T-cell (primary cell): Measurements from ENCODE around the gene HEY2. TPM values are rescaled to one million over a fixed set of nuclear protein-coding genes. Genes with fewer than 3 reads are reported as not detected.

Experiments
- ATAC-seq, 4 experiments: fragments of 200-7000 bp in 3 of 4; fragments of 150-1000 bp in 1 of 4; cut with Tn5 transposase; replicated peaks in 1 of 4; 1 replicate in 3 of 4; 2 replicates in 1 of 4; pipeline ENCODE4 v1.10.0; 2021; ENCODE audit warnings: moderate library complexity in 3 of 4, mild to moderate bottlenecking in 2 of 4, moderate number of reproducible peaks in 1 of 4
- CTCF ChIA-PET, 2 donors: fragments of 300-600 bp; sonication (Branson Sonifier 250); formaldehyde crosslinking; loops; one replicate each; lab custom pipeline; 2022; ENCODE audit warnings: antibody characterized with exemption in 2 of 2; lab: Charles Lee
- POLR2A ChIA-PET, 2 donors: fragments of 300-600 bp; sonication (Branson Sonifier 250); formaldehyde crosslinking; loops; one replicate each; lab custom pipeline; 2022; ENCODE audit warnings: antibody characterized with exemption in 2 of 2; lab: Charles Lee
- DNase-seq, 35 experiments: peaks; one replicate each; pipeline versions ENCODE4 v3.0.0 to v3.0.0-alpha.2; 2013 to 2023
- H3K27ac ChIP-seq: one replicate; pipeline ENCODE4 v1.5.1; 2013; ENCODE audit warnings: low read length
- H3K27me3 ChIP-seq, 2 experiments: replicated peaks in 1 of 2; 1 replicate in 1 of 2; 2 replicates in 1 of 2; pipeline versions ENCODE4 v1.6.1 to v1.7.0; 2013; ENCODE audit warnings: low read length in 1 of 2, mixed read lengths in 1 of 2; ENCODE audit not compliant: control insufficient read depth in 2 of 2, insufficient read depth in 2 of 2; ENCODE audit errors: extremely low read depth in 1 of 2
- H3K36me3 ChIP-seq, 2 donors: 1 replicate in 1 of 2; 2 replicates in 1 of 2; pipeline versions ENCODE4 v1.6.1 to v1.7.0; 2013; ENCODE audit warnings: low read length in 1 of 2; ENCODE audit not compliant: control insufficient read depth in 2 of 2, insufficient read depth in 1 of 2; ENCODE audit errors: extremely low read depth in 1 of 2
- H3K4me1 ChIP-seq, 2 experiments: 1 replicate in 1 of 2; 2 replicates in 1 of 2; pipeline versions ENCODE4 v1.6.1 to v1.7.0; 2013; ENCODE audit warnings: low read length in 2 of 2, mixed read lengths in 1 of 2; ENCODE audit not compliant: insufficient read depth in 2 of 2, control insufficient read depth in 1 of 2; ENCODE audit errors: extremely low read depth in 1 of 2
- H3K4me3 ChIP-seq, 2 donors: 1 replicate in 1 of 2; 2 replicates in 1 of 2; pipeline versions ENCODE4 v1.5.1 to v1.7.0; 2013; ENCODE audit warnings: mild to moderate bottlenecking in 2 of 2, low read length in 1 of 2, moderate library complexity in 1 of 2; ENCODE audit not compliant: control insufficient read depth in 1 of 2; ENCODE audit errors: extremely low read depth in 1 of 2
- H3K9me3 ChIP-seq: 2 replicates; pipeline ENCODE4 v1.7.0; 2013
- H3K27ac Mint-ChIP-seq, 2 donors: one replicate each; pipeline ENCODE4 v1.8.0; 2020 to 2021; ENCODE audit warnings: mild to moderate bottlenecking in 2 of 2, mixed read lengths in 2 of 2
- H3K27me3 Mint-ChIP-seq, 2 donors: one replicate each; pipeline ENCODE4 v1.8.0; 2021 to 2022; ENCODE audit warnings: mixed read lengths in 2 of 2
- H3K36me3 Mint-ChIP-seq: one replicate; pipeline ENCODE4 v1.8.0; 2021; ENCODE audit warnings: mixed read lengths
- H3K4me1 Mint-ChIP-seq, 3 donors: one replicate each; pipeline ENCODE4 v1.8.0; 2020 to 2022; ENCODE audit warnings: mixed read lengths in 3 of 3, mild to moderate bottlenecking in 1 of 3
- H3K4me3 Mint-ChIP-seq, 3 donors: one replicate each; pipeline ENCODE4 v1.8.0; 2020 to 2022; ENCODE audit warnings: mild to moderate bottlenecking in 3 of 3, mixed read lengths in 3 of 3, moderate library complexity in 3 of 3
- H3K9me3 Mint-ChIP-seq, 3 donors: one replicate each; pipeline ENCODE4 v1.8.0; 2020 to 2022; ENCODE audit warnings: mixed read lengths in 3 of 3
- WGBS: methylation state at CpG from one replicate; pipeline ENCODE4 v1.1.5; 2013; ENCODE audit warnings: missing lambda C conversion rate; ENCODE audit not compliant: insufficient coverage; 5-methylcytosine and 5-hydroxymethylcytosine counted together
- total RNA-seq, 35 experiments: library from RNA in 6 of 35; stranded (reverse) in 6 of 35; fragments of 120-200 nt in 1 of 35; gene quantifications; one replicate each; pipeline versions ENCODE4 v1.2.1 to v1.2.4 and lab custom pipeline; 2013 to 2026

Gene HEY2
- total RNA-seq, 5 donors from 2014 or later (not counting 1 experiment from before 2014, with no cell fraction given), result 0.16 to 0.32 (median 0.24) TPM; not detected in 1

DNA sequence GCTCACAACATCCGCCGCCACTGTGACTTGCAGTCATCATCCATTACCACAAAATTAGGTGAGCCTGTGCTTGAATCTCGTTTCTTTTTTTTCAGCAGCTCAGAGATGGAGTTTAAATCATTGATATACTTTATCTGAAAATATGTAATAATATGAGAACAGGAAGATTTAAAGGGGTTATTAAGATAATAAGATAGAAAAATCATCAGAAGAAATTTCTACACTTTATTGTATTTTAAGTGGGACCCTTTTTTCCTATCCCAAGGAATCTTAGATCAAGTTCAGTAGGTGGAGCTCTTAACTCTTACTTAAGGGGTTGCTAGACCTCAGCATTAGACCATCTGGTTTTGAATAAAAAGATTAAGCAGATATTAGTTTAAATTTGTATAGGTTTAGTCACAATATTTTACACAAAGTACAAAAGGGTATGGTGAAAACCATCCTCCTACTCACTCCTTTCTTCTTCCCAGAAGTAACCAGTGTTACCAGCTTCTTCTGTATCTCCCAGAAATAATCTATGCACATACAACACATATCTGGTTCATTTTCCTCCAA, 32.0 kb downstream of the HEY2 start:
- H3K27me3 Mint-ChIP-seq, result no peaks in the 10 kb centered on the region
- Histone ChIP-seq H3K27ac (peak overlapping the region; percentile 93), H3K9me3 (no peaks in the 10 kb centered on the region), H3K36me3 (no peaks in the 10 kb centered on the region), H3K4me3 (peak overlapping the region; percentile 70 to 84), H3K27me3 (no peaks in the 10 kb centered on the region), H3K4me1 (peaks cover 3 to 10% of the 10 kb centered on the region in 2 experiments)
- DNase-seq (peak in 21 of 35 experiments; percentile 38 to 69 (median 58)), ATAC-seq (peak; percentile 65 to 68 (median 66))
- WGBS, result no CpG with 5 or more reads among the region's 3 CpGs
- H3K9me3 Mint-ChIP-seq, result no peaks in the 10 kb centered on the region
- ChIA-PET CTCF (interaction anchor here (0.6 to 6.0 kb wide), 19 partner anchors 8 to 473 kb away, joined by 3 to 97 read pairs (median 4); partner anchors contain the start of genes NCOA7 (in 2 of the 2) and HINT3 (in 1 of the 2)), POLR2A (interaction anchor here (0.6 to 2.6 kb wide), 4 partner anchors 9 to 36 kb away, joined by 3 to 57 read pairs (median 16); partner anchors contain the start of gene NCOA7 (in 2 of the 2))
- no peak overlapping the region for H3K27ac Mint-ChIP-seq
- no peak overlapping the region for H3K4me3 Mint-ChIP-seq
- peaks cover 6% of the 10 kb centered on the region for H3K36me3 Mint-ChIP-seq
- peaks cover 15 to 25% (median 17%) of the 10 kb centered on the region in 3 donors for H3K4me1 Mint-ChIP-seq

DNA sequence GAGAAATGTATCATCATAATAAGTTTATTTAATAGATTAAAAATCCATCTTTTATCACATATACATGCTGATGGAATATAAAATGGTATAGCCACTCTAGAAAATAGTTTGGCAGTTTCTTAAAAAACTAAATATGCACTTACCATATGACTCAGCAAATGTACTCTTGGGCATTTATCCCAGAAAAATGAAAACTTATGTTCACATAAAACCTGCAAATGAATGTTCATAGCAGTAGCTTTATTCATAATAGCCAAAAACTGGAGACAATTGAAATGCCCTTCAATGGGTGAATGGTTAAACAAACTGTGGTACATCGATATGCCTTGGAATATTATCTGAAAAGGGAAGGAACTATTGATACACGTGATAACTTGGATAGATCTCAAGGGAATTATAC, 34.9 kb downstream of the HEY2 start:
- ATAC-seq (no peak), DNase-seq (no peak)
- ChIA-PET CTCF (interaction anchor here (0.7 to 1.2 kb wide), 2 partner anchors 9 to 31 kb away, joined by 3 to 4 read pairs; no protein-coding TSS in a partner anchor), POLR2A (interaction anchor here in 1 of 2 donors (0.7 kb wide), 1 partner anchor 15 kb away, joined by 3 read pairs; no protein-coding TSS in a partner anchor)
- no peak overlapping the region for H3K27ac Mint-ChIP-seq
- no peaks in the 10 kb centered on the region for H3K27me3 Mint-ChIP-seq
- Histone ChIP-seq H3K9me3 (no peaks in the 10 kb centered on the region), H3K27me3 (no peaks in the 10 kb centered on the region), H3K27ac (no peak overlapping the region), H3K4me1 (peaks cover 12 to 17% of the 10 kb centered on the region in 2 experiments), H3K4me3 (no peak overlapping the region), H3K36me3 (no peaks in the 10 kb centered on the region)
- peaks cover 11% of the 10 kb centered on the region for H3K36me3 Mint-ChIP-seq
- 100% methylated on average over 1 of the region's 2 CpGs for WGBS
- no peak overlapping the region for H3K4me3 Mint-ChIP-seq
- peaks cover 19 to 24% (median 22%) of the 10 kb centered on the region in 3 donors for H3K4me1 Mint-ChIP-seq
- no peaks in the 10 kb centered on the region for H3K9me3 Mint-ChIP-seq

- DNase-seq, result no peak
- peaks cover 15 to 20% of the 10 kb centered on the region in 2 experiments for H3K4me1 ChIP-seq
- H3K4me1 Mint-ChIP-seq, result peaks cover 36 to 39% (median 38%) of the 10 kb centered on the region in 3 donors
- no CpG with 5 or more reads among the region's 2 CpGs for WGBS
- H3K4me3 Mint-ChIP-seq, result no peak overlapping the region
- H3K27ac ChIP-seq, result no peak overlapping the region
- no peaks in the 10 kb centered on the region for H3K9me3 ChIP-seq
- no peaks in the 10 kb centered on the region for H3K27me3 Mint-ChIP-seq
- no peaks in the 10 kb centered on the region for H3K36me3 ChIP-seq
- POLR2A ChIA-PET, result interaction anchor here in 1 of 2 donors (0.6 kb wide), 1 partner anchor 183 kb away, joined by 3 read pairs; no protein-coding TSS in a partner anchor
- H3K27me3 ChIP-seq, result no peaks in the 10 kb centered on the region
- ATAC-seq, result no peak
- peak overlapping the region; percentile 39 to 76 for H3K27ac Mint-ChIP-seq
- H3K36me3 Mint-ChIP-seq, result peaks cover 11% of the 10 kb centered on the region
- no peaks in the 10 kb centered on the region for H3K9me3 Mint-ChIP-seq
- CTCF ChIA-PET, result no interaction called here
- H3K4me3 ChIP-seq, result no peak overlapping the region
These were observed 38.4 kb downstream of the HEY2 start for GRCh38 chr6:125787791-125788190.

DNA sequence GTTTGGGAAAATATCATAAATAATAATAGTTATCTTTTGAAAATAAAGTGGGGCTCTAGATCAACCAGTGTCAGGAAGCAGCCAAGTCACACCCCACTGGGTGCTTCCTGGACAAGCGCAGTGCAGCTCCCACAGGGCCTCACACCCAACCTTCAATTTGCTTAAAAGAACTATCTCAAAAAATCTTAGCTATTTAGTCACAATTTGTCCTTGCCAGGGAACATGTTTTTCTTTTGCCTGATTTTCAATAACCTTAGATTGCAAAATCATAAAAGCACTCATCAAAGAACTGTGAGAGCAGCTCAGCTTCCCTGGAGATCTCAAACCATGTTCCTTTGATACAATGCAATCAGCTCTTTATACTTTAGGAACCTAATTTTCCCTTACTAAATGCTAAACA, 39.7 kb downstream of the HEY2 start:
- peaks cover 11% of the 10 kb centered on the region for H3K36me3 Mint-ChIP-seq
- ATAC-seq, result no peak
- no peaks in the 10 kb centered on the region for H3K27me3 Mint-ChIP-seq
- no peak overlapping the region for H3K4me3 ChIP-seq
- peak overlapping the region; percentile 93 for H3K27ac ChIP-seq
- H3K4me1 Mint-ChIP-seq, result peaks cover 47 to 49% (median 48%) of the 10 kb centered on the region in 3 donors
- peak overlapping the region; percentile 99 for H3K27ac Mint-ChIP-seq
- H3K36me3 ChIP-seq, result no peaks in the 10 kb centered on the region
- CTCF ChIA-PET, result interaction anchor here (0.5 to 6.6 kb wide), 13 partner anchors 8 to 483 kb away, joined by 3 to 97 read pairs (median 3); partner anchors contain the start of gene HINT3 (in 2 of the 2)
- no peaks in the 10 kb centered on the region for H3K9me3 ChIP-seq
- H3K4me1 ChIP-seq, result peaks cover 15 to 21% of the 10 kb centered on the region in 2 experiments
- no peaks in the 10 kb centered on the region for H3K27me3 ChIP-seq
- H3K9me3 Mint-ChIP-seq, result no peaks in the 10 kb centered on the region
- peak in 2 of 35 experiments; percentile 19 to 40 for DNase-seq
- POLR2A ChIA-PET, result interaction anchor here (0.7 to 3.5 kb wide), 6 partner anchors 8 to 791 kb away, joined by 3 to 57 read pairs (median 4); partner anchors contain the start of gene HINT3 (in 1 of the 2)
- H3K4me3 Mint-ChIP-seq, result peak overlapping the region; percentile 86 to 93 (median 90)
- no CpG with 5 or more reads among the region's 1 CpG for WGBS

- CTCF ChIA-PET, result interaction anchor here (0.6 to 6.6 kb wide), 25 partner anchors 9 to 1477 kb away, joined by 3 to 97 read pairs (median 5); partner anchors contain the start of genes HINT3 (in 2 of the 2), RNF146 (in 1 of the 2) and TRMT11 (in 1 of the 2)
These were observed 40.3 kb downstream of the HEY2 start for GRCh38 chr6:125789576-125790357.

More at GRCh38 chr6:125789576-125790357, 40.3 kb downstream of the HEY2 start:
- peak overlapping the region; percentile 86 to 93 (median 90) for H3K4me3 Mint-ChIP-seq
- Histone ChIP-seq H3K4me3 (peak overlapping the region; percentile 83 to 85), H3K36me3 (no peaks in the 10 kb centered on the region), H3K9me3 (no peaks in the 10 kb centered on the region), H3K27me3 (no peaks in the 10 kb centered on the region), H3K4me1 (peaks cover 15 to 21% of the 10 kb centered on the region in 2 experiments), H3K27ac (peak overlapping the region; percentile 93)
- peak overlapping the region; percentile 99 for H3K27ac Mint-ChIP-seq
- no peaks in the 10 kb centered on the region for H3K27me3 Mint-ChIP-seq
- WGBS, result 13% methylated on average over 16 of the region's 19 CpGs
- peaks cover 51 to 53% (median 53%) of the 10 kb centered on the region in 3 donors for H3K4me1 Mint-ChIP-seq
- peaks cover 11% of the 10 kb centered on the region for H3K36me3 Mint-ChIP-seq
- DNase-seq (peak in 34 of 35 experiments; percentile 15 to 65 (median 38)), ATAC-seq (peak in 3 of 4 experiments; percentile 14 to 44 (median 17))
- no peaks in the 10 kb centered on the region for H3K9me3 Mint-ChIP-seq
- POLR2A ChIA-PET, result interaction anchor here (0.6 to 3.5 kb wide), 10 partner anchors 8 to 197 kb away, joined by 3 to 57 read pairs (median 5); partner anchors contain the start of genes TRMT11 (in 2 of the 2) and HINT3 (in 1 of the 2)
